Lung (tissue), 12 donors: ENCODE measurements around the gene NXN. TPM values are rescaled to one million over a fixed set of nuclear protein-coding genes. Genes with fewer than 3 reads are reported as not detected.
A peak's percentile ranks its signal among the peaks of the same experiment; 100 is the strongest.
"Not testable (repeated sequence)": the region's sequence is repeated elsewhere in the genome, so short reads cannot be mapped to it uniquely, and the experiment has no call there.

Experiments
- ATAC-seq: fragments of 200-7000 bp; cut with Tn5 transposase; one replicate; pipeline ENCODE4 v1.9.1; 2020; ENCODE audit warnings: moderate number of reproducible peaks; ENCODE audit not compliant: insufficient read depth, low FRiP score
- DNase-seq, 3 donors: peaks; one replicate each; pipeline ENCODE4 v3.0.0-alpha.2; 2013 to 2017
- H3K27ac ChIP-seq, 2 donors: one replicate each; pipeline ENCODE4 v1.5.1; 2013; ENCODE audit warnings: mild to moderate bottlenecking in 2 of 2, moderate library complexity in 2 of 2, control low read depth in 1 of 2, inconsistent platforms in 1 of 2, low read depth in 1 of 2, low read length in 1 of 2
- H3K27me3 ChIP-seq, 3 donors: one replicate each; pipeline ENCODE4 v1.5.1; 2013; ENCODE audit warnings: low read length in 2 of 3; ENCODE audit not compliant: control insufficient read depth in 3 of 3, insufficient read depth in 3 of 3
- H3K36me3 ChIP-seq, 4 donors: one replicate each; pipeline ENCODE4 v1.5.1; 2013; ENCODE audit warnings: low read length in 4 of 4, mild to moderate bottlenecking in 1 of 4, moderate library complexity in 1 of 4; ENCODE audit not compliant: control insufficient read depth in 4 of 4, insufficient read depth in 4 of 4
- H3K4me1 ChIP-seq, 5 donors: one replicate each; pipeline ENCODE4 v1.5.1; 2013; ENCODE audit warnings: low read length in 5 of 5, mild to moderate bottlenecking in 2 of 5, moderate library complexity in 1 of 5; ENCODE audit not compliant: control insufficient read depth in 5 of 5, insufficient read depth in 5 of 5
- H3K4me3 ChIP-seq: one replicate; pipeline ENCODE4 v1.5.1; 2013; ENCODE audit warnings: mild to moderate bottlenecking, control low read depth, moderate library complexity
- H3K9ac ChIP-seq, 2 donors: one replicate each; pipeline ENCODE4 v1.5.1; 2013; ENCODE audit warnings: low read length in 2 of 2, control low read depth in 1 of 2; ENCODE audit not compliant: insufficient read depth in 1 of 2
- H3K9me3 ChIP-seq, 4 donors: one replicate each; pipeline ENCODE4 v1.5.1; 2013; ENCODE audit warnings: low read length in 3 of 4, mild to moderate bottlenecking in 1 of 4, moderate library complexity in 1 of 4; ENCODE audit not compliant: control insufficient read depth in 4 of 4, insufficient read depth in 3 of 4
- CTCF ChIP-seq: IDR thresholded peaks from 2 replicates; pipeline ENCODE4 v1.5.1; 2012; ENCODE audit warnings: mild to moderate bottlenecking; ENCODE audit errors: control extremely low read depth, extremely low read depth
- WGBS, 2 donors: extraction: QIAGEN DNeasy Blood & Tissue Kit; methylation state at CpG; one replicate each; pipeline ENCODE4 v1.1.7; 2013; 5-methylcytosine and 5-hydroxymethylcytosine counted together
- polyA plus RNA-seq, 2 donors: library from polyadenylated mRNA; stranded (reverse); fragments of 200-250 nt; gene quantifications; one replicate each; pipeline ENCODE4 v1.2.1, GENCODE V29; 2013
- total RNA-seq, 2 donors: library from RNA; depleted of rRNA in 1 of 2; stranded (reverse); fragments of >200 nt in 1 of 2; gene quantifications; one replicate each; pipeline ENCODE4 v1.2.1, GENCODE V29; 2014 to 2021
- donor health status: control.
- donor health status: control.
- donor health status: Bipolar disorder and iron deficiency.
- donor health status: healthy.
- donor health status: DM: yes; HTN: yes; CAD: no.

Gene NXN
- total and polyA plus RNA-seq, 4 donors: 17.6 to 57.7 (median 39.9) TPM

DNA sequence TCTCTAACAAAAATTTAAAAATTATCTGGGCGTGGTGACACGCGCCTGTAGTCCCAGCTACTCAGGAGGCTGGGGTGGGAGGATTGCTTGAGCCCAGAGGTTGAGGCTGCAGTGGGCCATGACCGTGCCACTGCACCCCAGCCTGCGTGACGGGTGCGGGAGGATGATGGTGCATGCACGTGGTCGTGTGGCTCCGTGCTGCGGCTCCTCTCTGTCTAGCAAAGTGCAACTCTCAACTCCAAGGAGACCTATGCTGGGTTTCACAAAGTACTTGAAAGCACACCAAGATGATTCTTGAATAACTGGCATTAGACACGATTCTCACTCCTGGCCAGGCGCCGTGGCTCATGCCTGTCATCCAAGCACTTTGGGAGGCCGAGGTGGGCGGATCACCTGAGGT lies 25.8 kb downstream of the NXN start:
- peaks cover 0 to 2% (median 0%) of the 10 kb centered on the region in 4 donors for H3K9me3 ChIP-seq
- H3K9ac ChIP-seq: no peak overlapping the region
- no peak for ATAC-seq
- H3K4me3 ChIP-seq: no peak overlapping the region
- no peak for DNase-seq
- H3K27me3 ChIP-seq: no peaks in the 10 kb centered on the region
- TF ChIP-seq CTCF: no peak
- H3K4me1 ChIP-seq: peaks cover 3 to 17% (median 6%) of the 10 kb centered on the region in 5 donors
- WGBS, 2 donors: 86 to 92% methylated on average over 16 of the region's 16 CpGs
- H3K27ac ChIP-seq: peak overlapping the region in 1 of 2 donors; percentile 77
- peaks cover 0 to 2% (median 0%) of the 10 kb centered on the region in 4 donors for H3K36me3 ChIP-seq

DNA sequence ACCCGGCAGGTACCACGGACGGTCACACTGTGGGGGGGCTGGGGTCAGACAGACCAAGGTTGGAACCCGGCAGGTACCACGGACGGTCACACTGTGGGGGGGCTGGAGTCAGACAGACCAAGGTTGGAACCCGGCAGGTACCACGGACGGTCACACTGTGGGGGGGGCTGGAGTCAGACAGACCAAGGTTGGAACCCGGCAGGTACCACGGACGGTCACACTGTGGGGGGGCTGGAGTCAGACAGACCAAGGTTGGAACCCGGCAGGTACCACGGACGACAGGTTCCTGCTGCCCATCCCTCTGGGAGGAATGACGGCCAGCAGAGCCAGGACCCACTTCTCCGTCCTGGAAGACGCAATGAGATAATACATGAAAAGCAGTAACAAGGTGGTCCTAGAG lies 27.0 kb downstream of the NXN start:
- not testable (repeated sequence) for H3K27me3 ChIP-seq, H3K9ac ChIP-seq, H3K36me3 ChIP-seq, DNase-seq, H3K4me3 ChIP-seq, ATAC-seq, H3K9me3 ChIP-seq
- Histone ChIP-seq H3K4me1 (peaks cover 3 to 17% (median 6%) of the 10 kb centered on the region in 5 donors), H3K27ac (peak overlapping the region in 1 of 2 donors; percentile 45)
- 94 to 97% methylated on average over 10 to 18 of the region's 18 CpGs for WGBS, 2 donors

- TF ChIP-seq CTCF: no peak
- H3K27me3 ChIP-seq: no peaks in the 10 kb centered on the region
- H3K36me3 ChIP-seq: peaks cover 0 to 3% (median 2%) of the 10 kb centered on the region in 4 donors
- peak overlapping the region in 1 of 2 donors; percentile 77 for H3K27ac ChIP-seq
- ATAC-seq (no peak), DNase-seq (peak; percentile 45 to 68 (median 59))
- 11 to 24% methylated on average over 27 of the region's 27 CpGs for WGBS, 2 donors
- H3K4me1 ChIP-seq: peaks cover 3 to 17% (median 6%) of the 10 kb centered on the region in 5 donors
- H3K9ac ChIP-seq: no peak overlapping the region
- H3K9me3 ChIP-seq: no peaks in the 10 kb centered on the region
- no peak overlapping the region for H3K4me3 ChIP-seq
Measured at GRCh38 chr17:951325-952132, 28.0 kb downstream of the NXN start.

DNA sequence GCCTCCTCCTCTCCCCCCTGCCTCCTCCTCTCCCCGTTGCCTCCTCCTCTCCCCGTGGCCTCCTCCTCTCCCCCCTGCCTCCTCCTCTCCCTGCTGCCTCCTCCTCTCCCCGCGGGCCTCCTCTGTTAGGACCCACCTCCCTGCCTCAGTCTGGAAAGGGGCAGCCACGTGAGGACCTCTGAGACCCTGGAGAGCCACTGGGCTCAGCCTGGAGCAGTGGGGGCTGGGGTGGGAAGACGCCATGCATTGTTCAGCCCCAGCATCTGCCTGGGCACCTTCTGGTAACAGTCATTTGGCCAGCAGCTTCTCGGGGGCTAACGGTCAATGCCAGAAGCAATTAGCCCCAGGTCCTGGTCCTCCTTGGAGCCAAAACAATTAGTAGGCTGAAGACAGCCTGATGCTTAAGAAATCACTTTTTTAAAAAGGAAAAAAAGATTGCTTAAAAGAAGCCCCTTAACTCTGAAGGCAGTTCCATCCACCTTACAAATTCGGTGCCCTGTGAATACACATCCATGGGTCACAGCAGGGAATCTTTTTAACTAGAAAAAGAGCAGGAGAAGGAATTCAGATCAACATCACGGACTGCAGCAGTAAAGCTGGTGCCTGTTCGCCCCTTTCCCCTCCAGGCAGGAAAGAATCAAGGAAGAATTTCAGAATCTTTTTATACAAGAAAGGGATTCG lies 29.8 kb downstream of the NXN start:
- Histone ChIP-seq H3K4me1 (peaks cover 2 to 14% (median 6%) of the 10 kb centered on the region in 5 donors), H3K27me3 (no peaks in the 10 kb centered on the region), H3K9me3 (no peaks in the 10 kb centered on the region), H3K9ac (no peak overlapping the region), H3K27ac (peak overlapping the region in 1 of 2 donors; percentile 12), H3K4me3 (no peak overlapping the region), H3K36me3 (peaks cover 0 to 6% (median 2%) of the 10 kb centered on the region in 4 donors)
- WGBS, 2 donors: 66 to 73% methylated on average over 10 to 11 of the region's 12 CpGs
- no peak for DNase-seq
- ATAC-seq: no peak
- no peak for TF ChIP-seq CTCF
